SK-N-SH (cell line): ENCODE results near the gene ANKDD1A.

Experiments
- EP300 ChIP-seq, 2 experiments: IDR thresholded peaks; 2 replicates each; pipeline versions ENCODE4 v1.4.0 to v1.6.1; 2012; ENCODE audit warnings: borderline replicate concordance in 1 of 2, low read depth in 1 of 2, low read length in 1 of 2
- GABPA ChIP-seq: IDR thresholded peaks from 2 replicates; pipeline ENCODE4 v1.4.0; 2012; ENCODE audit warnings: low read depth, mild to moderate bottlenecking
- NFIC ChIP-seq: IDR thresholded peaks from 2 replicates; pipeline ENCODE4 v1.4.0; 2012; ENCODE audit warnings: borderline replicate concordance
- TF ChIP-seq, protein P1 (sequence below): fragments of 200-600 bp; sonication (generic); IDR thresholded peaks from 2 replicates; pipeline ENCODE4 v1.6.1; 2017; ENCODE audit warnings: antibody characterized with exemption, mild to moderate bottlenecking, moderate library complexity

DNA sequence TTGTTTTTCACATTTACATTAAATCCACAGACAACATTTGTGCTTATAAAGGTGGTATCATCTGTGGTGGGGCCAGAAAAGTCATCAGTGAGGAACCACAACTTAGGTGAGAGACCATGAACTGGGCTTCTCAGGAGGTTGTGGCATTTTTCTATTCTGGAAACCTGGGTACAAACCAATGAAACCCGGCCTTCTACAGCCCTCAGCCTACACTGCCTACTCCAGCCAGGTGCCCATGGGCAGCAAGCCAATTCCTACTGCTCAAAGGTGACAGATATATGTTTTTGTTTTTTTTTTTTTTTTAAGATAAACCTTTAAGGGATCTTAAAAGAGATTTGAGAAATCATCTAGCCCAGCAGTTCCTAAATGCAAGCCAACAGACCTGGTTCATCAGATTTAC is 57.7 kb downstream of the ANKDD1A start:
- TF ChIP-seq EP300 (IDR thresholded peaks at IDR 0.05; ENCODE audit: borderline replicate concordance in 1 of 2, low read depth in 1 of 2, low read length in 1 of 2): no peak
- TF ChIP-seq, protein P1, sequence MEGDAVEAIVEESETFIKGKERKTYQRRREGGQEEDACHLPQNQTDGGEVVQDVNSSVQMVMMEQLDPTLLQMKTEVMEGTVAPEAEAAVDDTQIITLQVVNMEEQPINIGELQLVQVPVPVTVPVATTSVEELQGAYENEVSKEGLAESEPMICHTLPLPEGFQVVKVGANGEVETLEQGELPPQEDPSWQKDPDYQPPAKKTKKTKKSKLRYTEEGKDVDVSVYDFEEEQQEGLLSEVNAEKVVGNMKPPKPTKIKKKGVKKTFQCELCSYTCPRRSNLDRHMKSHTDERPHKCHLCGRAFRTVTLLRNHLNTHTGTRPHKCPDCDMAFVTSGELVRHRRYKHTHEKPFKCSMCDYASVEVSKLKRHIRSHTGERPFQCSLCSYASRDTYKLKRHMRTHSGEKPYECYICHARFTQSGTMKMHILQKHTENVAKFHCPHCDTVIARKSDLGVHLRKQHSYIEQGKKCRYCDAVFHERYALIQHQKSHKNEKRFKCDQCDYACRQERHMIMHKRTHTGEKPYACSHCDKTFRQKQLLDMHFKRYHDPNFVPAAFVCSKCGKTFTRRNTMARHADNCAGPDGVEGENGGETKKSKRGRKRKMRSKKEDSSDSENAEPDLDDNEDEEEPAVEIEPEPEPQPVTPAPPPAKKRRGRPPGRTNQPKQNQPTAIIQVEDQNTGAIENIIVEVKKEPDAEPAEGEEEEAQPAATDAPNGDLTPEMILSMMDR: no peak
- no peak for TF ChIP-seq NFIC
- no peak for TF ChIP-seq GABPA
